ENCODE data around the gene ZNF326.
"Not testable (repeated sequence)": the region's sequence is repeated elsewhere in the genome, so short reads cannot be mapped to it uniquely, and the experiment has no call there.

ZNF326 gene

DNA sequence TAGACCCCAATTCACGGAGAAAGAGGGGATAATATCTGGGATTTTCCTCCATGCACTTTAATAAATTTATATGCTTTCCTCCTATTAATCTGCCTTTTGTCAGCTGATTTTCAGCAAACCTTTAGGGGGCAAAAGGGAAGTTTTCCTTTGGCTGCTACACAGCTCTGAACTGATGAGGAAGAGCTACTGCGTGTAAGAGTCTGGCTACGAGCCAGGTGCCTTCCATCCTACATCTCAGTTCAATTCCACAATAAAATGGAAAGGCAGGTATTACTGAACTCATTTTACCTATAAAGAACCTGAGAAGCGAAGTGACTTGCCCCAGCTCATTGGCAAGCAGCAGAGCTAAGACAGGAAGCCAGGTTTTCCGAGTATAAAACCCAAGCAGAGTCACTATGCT, 28.3 kb upstream of the ZNF326 start:
- no peak for DNase-seq

- no peak for DNase-seq
Observed at GRCh38 chr1:89971600-89971999, 23.3 kb upstream of the ZNF326 start.

DNA sequence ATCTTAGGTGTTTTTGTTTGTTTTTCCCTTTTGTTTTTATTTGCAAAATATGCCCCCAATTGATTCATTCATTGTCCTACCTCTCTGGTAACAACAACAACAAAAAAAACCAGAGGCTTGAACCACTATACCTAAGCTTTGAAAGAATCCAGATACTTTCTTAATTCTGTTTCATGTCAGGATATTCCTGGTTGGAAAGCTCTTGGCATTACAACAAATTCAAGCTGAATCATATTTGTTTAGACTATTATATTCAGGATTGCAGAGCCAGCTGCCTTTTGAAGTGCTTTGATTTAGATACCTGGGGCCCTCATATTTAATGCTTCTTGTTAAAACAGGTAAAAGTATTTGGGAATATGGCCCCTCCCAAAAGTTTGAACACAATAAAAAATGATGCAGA, 22.9 kb upstream of the ZNF326 start:
- no peak for DNase-seq

DNA sequence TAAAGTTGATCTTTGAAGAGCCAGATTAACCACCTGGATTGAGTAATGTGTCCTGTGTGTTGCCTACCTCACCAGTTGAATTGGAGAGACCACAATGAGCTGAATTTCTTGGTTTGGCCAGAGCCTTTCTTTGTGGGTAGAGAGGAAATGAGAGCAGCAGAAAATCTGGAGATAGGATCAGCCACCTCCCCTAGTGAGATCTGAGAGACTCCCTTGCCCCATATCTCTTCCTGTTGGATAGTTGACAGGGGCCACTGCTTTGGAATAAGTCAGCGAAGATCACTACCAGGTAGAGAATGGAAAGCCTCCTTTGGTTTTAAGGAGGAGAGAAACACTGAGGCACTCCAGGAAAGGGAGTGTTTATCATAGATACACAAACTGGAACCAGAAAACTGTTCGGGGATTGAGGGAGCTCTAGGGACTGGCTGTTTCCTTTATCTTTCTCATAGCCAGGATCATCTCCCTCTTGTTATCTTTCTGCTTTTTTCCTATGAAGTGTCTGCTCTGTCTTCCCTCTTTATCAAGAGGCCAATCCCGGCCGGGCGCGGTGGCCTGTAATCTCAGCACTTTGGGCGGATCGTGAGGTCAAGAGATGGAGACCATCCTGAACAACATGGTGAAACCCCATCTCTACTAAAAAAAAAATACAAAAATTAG, 21.3 kb upstream of the ZNF326 start:
- no peak for DNase-seq

DNA sequence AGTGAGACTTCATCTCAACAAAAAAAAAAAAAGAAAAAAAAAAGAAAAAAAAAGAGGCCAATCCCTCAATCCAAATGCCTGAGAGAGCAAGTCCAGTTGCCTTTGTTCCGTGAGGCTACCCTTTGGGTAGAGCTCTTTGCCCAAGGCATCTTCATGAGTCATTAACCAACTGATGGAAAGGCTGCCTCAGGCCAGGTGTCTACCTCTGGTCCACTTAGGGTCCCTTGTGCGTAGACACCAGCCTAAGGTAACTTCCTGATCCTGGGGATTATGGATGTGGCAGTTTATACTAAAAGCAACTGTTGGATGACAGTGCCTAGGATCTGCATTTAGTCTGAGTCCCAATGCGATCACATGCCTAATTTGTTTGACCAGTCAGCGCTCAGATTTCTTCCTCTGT, 20.7 kb upstream of the ZNF326 start:
- no peak for DNase-seq

DNA sequence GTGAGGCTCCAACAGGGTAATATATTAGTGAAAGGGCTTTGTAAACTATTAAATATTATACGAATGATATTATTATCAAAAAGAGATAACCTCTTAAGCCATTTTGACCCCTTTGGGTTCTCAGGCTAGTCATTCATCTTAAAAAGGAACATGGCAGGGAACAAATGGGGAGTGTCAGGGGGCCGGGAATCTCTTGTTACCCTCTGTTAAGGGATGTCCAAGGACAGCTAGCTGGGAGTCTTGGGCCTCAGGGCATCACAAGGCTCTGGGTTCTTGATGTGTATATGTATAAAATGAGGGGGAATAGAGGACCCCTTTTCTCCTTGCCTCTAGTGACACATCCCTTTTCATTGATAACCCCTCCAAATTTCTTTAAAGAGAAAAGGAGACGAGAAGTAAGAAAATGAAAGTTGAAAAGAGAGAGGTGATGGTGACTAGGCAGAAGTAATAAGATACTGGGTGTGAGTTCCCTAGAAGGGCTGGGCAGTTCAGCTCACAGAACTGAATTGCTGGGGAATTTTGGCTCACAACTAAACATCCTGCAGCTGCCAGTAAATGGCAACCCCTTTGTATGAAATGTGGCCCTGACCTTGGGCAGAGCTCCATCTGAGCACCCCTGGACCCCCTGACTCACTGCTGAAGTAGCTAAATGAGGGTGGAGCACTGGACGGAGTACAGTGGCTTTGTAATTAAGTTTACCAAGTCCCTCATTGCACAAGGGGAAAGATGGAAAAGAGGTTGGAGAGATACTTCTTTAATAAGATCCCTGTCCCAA, 20.0 kb upstream of the ZNF326 start:
- DNase-seq = no peak

- no peak for DNase-seq
Observed at GRCh38 chr1:89975540-89976125, 19.3 kb upstream of the ZNF326 start.

DNA sequence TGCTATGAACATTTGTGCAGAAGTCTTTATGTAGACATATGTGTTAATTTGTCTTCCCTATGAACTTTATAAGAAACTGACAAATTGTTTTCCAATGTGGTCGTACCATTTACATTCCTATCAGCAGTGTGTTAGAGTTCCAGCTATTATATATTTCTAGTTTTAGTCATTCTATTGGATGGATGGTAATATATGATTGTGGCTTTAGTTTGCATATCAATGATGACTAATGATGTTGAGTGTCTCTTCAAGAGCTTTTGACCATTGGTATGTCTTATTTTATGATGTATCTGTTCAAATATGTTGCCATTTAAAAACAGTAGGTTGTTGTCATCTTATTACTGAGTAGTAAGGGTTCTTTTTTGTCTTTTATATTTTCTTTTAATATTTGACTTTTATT, 16.2 kb upstream of the ZNF326 start:
- no peak for DNase-seq

GRCh38 chr1:89980605-89981004, 14.3 kb upstream of the ZNF326 start:
- no peak for DNase-seq

GRCh38 chr1:89982846-89983245, 12.1 kb upstream of the ZNF326 start:
- DNase-seq = not testable (repeated sequence)

GRCh38 chr1:89984564-89985116, 10.3 kb upstream of the ZNF326 start:
- not testable (repeated sequence) for DNase-seq

DNA sequence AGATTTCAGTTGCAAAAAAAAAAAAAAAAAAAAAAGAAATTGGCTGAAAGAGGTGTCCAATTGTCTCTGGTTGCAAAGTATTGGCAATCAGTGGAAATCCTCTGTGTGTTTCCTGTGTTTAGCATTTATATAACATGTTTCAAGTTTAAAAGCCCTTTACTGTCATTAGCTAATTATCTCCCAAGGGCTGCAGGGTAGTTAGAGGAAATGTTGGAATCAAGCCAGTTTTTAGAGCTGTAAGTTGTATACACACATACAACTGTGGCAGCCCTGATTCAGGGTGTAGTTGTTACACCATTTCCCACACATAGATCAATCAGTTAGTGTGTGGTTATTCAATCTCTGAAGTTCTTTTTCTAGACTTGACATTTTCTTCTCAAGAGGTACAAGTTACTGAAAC, 8.9 kb upstream of the ZNF326 start:
- DNase-seq = no peak

DNA sequence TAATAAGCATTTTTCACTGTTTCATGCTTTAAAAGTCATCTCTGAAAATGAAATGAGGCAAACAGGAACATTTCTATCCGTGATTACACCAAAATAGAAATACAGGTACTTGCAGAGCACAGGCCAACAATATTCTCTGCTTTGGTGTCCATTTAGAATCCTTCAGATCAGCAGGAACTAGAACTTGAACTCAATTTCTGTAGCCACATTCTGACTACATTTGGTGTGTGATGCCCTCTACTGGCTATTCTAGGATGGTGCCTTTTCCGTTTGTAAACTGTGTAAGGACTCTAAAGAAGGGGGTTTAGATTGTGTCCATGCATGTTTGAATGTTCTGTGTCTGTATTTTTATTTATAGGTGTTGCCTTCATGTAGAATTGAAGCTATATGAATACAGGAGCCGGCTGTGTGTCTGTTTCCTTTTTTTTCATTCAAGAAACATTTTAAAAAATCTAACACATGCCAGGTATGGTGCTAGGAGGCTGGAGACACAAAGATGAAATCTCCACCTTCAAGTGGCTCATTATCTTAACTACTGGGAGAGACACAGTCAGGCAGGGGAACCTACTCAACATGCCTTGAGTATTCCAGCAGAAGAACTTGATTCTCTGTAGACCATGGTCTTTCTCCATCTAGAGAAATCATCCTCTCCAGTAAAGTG, 7.6 kb upstream of the ZNF326 start:
- peak; percentile 47 to 93 for DNase-seq

DNA sequence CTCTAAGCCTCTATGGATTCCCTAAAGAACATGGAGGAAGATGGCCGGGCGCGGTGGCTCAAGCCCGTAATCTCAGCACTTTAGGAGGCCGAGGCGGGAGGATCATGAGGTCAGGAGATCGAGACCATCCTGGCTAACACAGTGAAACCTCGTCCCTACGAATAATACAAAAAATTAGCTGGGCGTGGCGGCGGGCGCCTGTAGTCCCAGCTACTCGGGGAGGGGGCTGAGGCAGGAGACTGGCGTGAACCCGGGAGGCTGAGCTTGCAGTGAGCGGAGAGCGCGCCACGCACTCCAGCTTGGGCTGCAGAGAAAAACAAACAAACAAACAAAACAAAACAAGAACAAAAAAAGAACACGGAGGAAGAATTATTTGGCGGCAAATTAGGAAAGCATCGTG, 5.8 kb upstream of the ZNF326 start:
- no peak for DNase-seq

- no peak for DNase-seq
Observed at GRCh38 chr1:89989799-89990198, 5.1 kb upstream of the ZNF326 start.

DNA sequence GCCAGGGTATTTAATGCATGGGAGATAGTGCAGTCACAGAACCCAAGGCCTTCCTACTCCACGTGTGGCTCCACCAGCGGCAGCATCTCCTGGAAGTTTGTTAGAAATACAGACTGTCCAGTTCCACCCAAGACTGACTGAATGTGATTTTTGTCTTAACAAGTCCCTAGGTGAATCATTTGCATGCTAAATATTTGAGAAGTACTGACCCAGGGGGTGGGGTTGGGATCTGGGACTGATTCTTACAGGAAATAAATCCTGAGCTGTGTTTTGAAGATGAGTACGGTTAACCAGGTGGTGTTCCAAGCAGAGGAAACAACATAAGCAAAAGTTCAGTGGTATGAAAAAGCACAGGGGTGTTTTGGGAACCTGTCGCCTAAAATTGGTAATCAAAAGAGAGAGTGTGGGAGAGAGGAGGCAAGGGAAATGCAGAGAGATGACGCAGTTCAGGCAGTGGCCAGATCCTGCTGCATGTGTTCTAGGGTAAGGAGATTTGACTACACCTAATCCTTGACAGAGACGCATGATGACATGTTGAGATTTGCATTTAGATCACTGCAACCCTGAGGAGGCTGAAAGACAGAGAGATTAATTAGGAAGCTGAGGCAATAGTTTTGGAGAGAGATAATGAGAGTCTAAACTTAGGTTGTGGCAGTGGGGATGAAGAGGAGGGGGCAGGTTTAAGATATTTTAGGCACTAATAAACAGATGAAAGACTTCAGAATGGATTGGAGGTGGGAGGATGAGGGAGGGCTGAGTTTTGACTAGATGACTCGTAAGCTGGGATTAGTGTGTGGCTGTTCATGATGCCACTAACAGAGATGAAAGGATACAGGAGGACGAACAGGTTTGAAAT, 3.7 kb upstream of the ZNF326 start:
- no peak for DNase-seq

- DNase-seq = no peak
Observed at GRCh38 chr1:89993541-89993940, 1.4 kb upstream of the ZNF326 start.

- no peak for DNase-seq
Observed at GRCh38 chr1:89994231-89994804, 592 bp upstream of the ZNF326 start.

DNA sequence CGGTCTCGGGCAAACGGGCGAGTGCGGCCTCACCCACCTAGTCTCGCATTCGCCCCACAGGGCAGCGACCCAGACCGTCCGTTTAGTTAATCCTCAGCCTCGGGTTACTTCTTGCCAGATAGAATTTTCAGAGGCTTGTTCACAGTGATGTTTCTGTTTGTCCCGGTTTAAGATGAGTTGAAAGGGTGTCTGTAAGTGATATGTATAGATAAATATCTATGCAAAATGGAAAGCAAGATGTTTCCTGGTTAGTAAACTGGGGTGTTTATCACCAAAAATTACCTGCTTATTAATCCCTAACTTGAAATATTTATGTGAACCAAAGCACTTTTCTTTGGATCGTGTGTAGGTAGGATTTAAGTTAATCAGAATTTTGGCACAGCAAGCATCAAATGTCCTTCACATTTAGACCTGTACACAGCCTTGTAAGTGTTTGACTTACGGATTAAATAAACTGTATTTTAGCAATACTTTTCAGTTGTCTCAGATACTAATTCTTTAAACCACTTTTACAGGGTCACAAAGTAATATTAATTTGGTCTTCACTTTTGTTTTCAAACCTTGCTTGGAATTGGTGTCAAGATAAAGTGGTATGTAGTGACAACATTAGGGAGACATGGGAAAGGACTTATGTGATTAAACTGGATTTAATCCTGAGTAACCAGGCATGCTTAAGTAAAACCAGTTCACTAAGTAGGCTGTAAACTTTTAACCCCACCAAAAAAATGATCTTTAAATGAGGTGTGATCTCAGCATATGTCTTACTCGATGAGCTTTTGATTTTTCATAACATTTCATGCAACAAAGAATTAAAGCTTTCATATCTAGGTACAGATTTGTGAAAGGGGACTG, 914 bp downstream of the ZNF326 start:
- DNase-seq = peak in 1 of 2 donors; percentile 55

DNA sequence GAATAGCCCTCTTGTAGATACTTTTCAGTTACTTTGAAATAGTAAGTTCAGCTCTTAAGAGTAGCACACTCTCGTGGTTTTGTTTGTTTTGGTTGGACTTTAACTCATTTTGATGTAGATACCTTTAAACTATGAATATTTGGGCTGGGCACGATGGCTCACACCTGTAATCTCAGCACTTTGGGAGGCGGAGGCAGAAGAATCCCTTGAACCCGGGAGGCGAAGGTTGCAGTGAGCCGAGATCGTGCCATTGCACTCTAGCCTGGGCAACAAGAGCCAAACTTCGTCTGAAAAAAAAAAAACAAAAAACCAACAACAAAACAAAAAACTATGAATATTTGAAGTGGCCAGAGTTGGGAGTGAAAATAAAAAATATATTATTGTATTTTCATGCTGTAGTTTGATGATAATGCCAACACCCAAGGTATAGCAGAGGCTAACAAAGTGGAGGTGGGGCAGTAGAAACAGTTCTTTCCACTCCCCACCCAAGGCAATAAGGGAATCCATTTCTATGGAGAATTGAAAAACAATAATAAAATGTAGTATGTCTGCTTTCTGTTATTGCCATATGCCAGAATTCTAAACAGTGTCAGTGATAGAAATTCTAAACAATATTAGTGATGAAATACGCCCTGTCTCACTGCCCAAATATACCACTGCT, 1.7 kb downstream of the ZNF326 start:
- no peak for DNase-seq

Data from hippocampal formation (tissue), 2 donors.